Measurements from ENCODE around the gene TNS3.
A peak's percentile ranks its signal among the peaks of the same experiment; 100 is the strongest.

Gene TNS3

DNA sequence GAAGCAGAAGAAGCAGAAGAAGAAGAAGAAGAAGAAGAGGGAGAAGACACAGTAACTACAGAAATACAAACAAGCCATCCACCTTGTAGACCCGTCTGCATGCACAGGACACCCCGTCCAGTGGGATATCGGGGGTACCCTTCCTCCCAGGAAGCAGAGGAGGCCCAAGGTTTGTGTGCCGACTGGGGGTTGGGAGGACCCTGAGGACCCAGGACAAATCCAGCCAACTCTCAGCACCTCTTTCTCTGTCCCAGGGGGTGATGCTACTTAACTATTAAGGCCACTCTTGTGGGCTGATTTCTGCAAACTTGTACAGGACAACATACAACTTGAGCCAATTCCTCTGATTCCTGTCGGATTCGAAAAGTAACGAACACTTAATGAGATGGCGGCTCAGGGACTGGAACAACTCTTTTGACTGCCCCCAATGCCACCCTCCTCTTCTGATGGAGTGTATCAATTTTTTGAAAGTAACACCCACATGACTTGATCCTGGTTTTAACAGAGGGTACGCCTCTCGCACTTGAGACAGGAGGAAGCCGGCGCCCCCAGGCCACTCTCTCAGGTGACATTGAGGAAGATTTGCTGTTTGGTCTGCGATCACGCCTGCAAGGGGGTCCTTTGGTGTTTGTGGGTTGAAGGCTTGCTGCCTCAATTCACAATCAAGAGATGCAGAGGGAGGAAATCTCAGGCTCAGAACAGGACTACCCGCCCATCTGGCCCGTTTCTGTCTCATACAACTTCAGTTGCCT lies 192.6 kb downstream of the TNS3 start:
- DNase-seq (ENCODE audit: low read depth, low spot score), result no peak

DNA sequence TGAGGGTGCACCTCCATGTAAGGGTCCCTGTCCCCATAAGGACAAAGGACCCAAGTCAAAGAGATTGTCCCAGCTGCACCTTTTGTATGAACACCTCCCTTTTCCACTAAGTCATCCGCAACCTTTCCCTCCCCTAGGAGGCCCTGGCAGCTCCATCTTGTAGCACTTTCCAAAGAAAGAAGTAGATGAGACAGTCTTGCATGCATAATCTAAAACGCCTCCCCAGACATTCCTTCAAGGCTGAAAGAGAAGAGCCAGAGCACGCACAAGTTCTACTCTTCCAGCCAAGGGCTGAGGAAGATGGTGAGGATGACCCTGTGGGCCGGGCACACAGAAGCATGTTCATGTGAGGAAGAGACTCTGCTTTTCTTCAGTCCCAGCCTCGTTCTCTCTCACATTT lies 194.4 kb downstream of the TNS3 start:
- no peak for DNase-seq (ENCODE audit: low read depth, low spot score)

DNA sequence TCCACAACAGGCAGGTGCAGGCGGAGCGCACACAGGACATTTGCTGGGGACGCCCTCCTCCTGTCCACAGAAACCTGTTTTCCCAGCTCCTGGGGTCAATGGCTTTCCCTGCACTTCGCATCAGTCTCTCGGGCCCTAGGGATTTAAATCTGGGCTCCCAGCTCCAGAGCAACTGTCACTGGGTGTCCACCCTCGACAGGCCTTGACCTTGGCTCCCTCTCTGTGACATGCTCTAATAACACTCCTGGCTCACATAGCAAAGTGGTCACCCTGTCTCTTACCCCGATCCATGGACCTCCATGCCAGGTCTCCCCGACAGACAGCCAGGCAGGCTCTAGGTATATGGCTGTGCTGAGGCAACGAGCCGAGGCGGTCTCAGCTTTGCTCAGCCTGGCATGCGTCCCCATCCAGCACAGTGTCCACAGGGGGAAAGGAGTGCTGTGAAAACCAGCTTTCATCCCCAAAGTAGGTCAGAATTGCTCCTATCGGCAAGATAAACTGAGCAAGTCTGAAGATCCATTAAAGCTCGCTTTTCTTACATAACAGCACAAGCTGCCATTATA lies 195.6 kb downstream of the TNS3 start:
- DNase-seq (ENCODE audit: low read depth, low spot score), result no peak

DNA sequence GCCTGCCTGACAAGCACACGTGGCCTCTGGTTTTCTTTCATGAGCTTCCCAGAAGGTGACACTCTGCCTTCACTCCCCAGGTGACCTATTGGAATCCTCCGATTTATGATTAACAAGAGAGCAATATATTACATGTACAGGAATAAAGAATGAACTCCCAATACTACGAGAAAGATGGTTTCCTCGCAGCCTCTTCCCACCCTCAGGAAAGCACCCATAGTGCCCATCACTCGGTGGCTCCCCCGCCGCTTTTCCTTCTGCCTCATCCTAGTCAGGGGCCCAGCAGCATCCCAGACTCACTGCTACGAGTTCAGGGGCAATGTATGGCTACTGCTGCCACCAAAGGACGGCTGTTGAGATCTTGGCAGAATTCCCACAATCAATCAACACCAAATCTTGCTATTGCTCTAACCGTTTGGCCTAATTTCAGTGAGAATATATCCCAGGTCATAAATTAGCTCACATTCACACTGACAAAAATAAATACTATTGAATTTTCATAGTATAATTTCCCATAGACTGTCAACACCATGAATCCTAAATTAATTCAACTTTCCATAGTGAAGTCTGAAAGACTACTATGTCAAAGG lies 196.3 kb downstream of the TNS3 start:
- DNase-seq (ENCODE audit: low read depth, low spot score), result no peak

DNA sequence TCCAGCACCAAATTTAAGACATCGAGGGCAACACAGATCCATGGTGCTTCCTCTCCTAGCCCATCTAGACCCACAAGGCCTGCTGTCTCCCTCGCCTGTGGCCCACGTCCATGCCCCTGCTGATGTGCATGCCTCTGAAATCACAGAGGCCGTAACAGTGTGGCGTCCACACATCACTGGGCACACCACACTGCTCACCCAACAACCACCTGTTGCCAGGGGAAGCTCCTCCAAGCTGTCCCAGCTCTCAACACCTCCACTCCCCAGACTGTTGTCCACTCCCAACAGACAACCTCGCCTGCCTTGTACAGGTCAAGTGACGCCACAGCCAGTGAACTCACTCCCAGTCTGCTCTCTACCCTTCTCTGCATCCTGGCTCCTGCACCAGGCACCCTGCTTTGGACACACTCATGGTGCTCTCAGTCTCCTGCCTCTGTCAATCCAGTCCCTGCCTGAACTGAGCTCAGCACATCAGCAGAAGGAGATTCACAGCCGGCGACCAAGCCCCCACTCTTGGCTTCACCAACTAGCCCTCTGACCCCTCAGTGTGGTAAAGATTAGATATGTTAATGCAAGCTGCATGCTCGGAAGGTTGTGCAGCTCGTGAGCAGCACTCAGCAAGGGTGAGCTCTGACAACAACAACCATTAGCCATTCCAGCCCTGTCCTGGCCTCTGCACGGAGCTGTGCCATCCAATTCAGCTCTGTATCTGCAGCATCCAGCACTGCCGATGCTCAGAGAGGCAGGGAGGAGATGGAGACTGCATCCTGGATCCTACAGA lies 197.0 kb downstream of the TNS3 start:
- no peak for DNase-seq (ENCODE audit: low read depth, low spot score)

DNA sequence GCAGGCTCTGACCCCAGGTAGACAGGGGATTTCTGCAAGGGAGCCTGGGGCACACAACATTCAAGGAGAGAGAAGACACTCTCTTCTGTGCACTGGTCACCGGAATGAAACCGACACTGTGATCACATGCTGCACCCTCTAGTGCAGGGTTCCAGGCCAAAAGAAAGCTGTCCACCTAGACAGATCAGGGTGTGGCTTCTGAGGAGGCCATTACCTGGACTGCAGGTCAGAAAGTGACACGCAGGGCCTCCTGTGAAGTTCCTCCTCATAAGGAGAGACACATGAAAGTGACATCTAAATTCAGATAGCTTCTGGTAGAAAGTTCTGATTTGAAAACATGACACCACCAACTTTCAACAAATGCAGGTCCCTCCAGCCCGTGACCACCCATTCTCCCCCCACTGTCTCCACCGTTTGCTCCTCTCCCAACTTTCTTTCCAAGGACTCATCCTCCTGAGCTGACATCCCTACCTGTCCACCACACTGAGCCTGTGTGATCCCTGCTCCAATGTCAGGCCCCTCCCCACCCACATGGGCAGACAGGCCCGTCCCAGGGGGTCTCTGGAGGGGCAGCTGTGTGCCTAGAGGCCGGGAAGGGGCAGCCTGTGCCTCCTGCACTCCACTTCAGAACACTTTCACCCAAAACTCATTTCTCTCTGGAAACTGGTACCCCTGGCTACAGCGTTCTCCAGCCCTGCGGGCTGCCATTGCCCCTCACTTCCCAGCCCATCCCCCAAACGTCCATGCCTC lies 198.0 kb downstream of the TNS3 start:
- no peak for DNase-seq (ENCODE audit: low read depth, low spot score)

DNA sequence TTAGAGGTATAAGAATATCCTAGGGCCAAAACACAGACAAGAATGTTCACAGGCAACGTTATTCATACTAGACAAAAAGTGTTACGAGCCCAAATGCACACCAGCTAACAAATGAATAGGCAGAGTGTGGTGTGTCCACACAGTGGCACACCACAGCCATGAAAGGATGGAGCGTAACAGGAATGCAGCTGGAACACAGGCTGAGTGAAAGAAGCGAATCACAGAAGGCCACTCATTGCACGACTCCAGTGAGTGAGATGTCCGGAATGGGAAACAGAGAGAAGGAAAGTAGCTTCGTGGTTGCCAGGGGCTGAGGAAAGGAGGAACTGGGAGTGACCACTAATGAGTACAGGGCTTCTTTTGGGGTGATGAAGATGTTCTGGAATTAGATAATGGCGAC lies 198.8 kb downstream of the TNS3 start:
- DNase-seq (ENCODE audit: low read depth, low spot score), result no peak

DNA sequence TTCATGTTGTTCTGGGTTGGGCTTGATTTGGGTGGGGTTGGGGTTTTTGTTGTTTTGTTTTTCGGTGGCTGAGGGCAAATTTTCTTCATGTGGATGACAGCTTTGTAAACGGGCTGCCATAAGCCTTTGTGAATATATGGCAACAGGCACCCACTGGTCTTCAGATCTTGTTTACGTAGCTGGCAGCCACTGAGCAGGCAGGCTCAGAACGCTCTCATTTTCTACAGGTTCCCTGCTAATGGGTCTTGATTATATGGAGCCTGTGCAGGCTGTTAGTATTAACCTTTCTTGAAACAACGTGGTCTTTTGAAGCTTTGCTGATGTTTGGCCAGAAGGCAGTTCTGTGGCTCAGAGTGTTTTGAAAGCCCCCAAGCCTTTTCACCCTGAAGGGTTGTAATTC lies 199.7 kb downstream of the TNS3 start:
- DNase-seq (ENCODE audit: low read depth, low spot score), result peak; percentile 18

DNA sequence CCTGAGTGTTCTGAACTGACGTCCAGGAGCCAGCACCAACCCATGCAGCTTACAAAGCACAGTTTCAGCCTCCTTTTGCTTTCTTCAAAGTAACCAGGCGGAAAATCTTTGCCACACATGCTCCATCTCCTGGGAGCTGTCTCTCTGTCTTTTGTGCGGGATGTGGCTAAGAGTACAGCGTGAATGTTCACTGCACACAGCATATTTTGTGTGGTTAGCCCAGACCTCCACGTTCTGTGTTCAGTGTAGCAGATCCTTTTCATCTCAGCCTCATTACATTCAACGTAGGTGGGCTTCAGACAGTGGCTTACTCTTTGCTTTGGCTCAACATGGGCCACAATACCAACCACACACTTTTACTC lies 200.8 kb downstream of the TNS3 start:
- DNase-seq (ENCODE audit: low read depth, low spot score), result no peak

DNA sequence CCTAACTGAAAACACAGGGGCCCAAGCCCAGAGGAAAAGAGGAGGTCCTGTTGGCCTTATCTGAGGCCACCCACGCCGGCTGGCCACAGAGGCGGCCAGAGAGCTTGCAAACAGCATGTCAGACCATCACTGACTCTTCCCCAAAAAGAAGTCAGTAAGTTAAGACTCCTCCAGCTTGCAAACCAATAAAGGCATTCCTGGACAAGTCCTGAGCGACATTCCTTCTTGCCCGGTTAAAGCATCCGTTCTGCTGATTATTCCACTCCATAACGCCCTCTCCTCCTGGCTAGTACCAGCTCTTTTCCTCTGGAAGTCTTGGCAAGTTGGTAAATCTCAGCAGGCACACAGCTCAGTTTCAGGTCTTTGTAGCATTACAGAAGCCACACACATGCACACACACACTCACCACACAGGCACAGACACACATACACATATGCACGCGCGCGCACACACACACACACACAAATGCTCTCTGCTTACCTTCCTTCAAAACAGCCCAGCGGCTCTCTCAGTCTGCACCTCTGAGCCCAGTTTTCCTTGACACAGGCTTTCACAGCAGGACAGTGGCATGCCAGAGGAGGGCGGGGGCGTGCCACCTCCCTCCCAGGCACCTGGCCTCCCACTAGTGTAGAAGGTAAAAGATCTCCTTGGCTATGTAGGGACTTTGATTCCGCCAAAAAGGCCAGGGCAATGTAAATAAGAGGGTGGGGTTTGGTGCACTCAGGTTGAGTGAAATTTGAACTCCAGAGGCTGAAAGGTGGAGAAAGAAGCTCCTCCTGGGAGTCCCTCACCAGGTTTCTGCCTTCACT lies 201.4 kb downstream of the TNS3 start:
- peak; percentile 66 for DNase-seq (ENCODE audit: low read depth, low spot score)

DNA sequence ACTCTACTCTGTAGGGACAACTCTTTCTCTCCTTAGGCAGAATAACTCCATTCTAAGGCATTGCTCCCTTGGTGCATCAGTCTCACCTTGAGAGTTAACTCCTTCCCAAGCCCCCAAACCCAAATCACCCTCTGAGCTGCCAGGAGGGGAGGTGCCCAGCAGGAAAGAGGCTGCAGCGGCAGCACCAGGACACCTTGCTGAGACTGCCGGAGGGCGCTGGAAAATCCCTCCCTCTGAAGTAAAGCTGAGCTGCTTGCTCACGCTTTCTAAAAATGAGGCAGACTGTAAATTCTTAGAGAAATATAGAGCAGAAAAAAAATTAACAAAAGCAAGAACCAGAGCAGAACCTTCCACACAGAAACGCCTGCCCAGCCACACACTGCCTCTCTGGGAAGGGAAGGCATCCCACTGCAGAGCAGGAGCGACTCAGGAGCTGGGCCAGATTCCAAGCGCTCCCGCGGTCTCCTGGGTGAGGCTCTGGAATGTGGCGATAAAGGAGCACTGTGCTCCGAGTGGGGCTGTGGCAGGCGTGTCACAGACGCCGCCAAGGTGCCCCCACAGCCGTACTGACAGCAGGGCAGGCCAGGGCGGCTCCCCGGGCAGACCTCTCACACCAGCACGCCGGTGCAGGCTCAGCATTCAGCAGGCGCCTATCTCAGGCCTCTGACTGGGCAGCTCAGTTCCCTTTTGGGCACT lies 202.1 kb downstream of the TNS3 start:
- peak; percentile 80 for DNase-seq (ENCODE audit: low read depth, low spot score)

DNA sequence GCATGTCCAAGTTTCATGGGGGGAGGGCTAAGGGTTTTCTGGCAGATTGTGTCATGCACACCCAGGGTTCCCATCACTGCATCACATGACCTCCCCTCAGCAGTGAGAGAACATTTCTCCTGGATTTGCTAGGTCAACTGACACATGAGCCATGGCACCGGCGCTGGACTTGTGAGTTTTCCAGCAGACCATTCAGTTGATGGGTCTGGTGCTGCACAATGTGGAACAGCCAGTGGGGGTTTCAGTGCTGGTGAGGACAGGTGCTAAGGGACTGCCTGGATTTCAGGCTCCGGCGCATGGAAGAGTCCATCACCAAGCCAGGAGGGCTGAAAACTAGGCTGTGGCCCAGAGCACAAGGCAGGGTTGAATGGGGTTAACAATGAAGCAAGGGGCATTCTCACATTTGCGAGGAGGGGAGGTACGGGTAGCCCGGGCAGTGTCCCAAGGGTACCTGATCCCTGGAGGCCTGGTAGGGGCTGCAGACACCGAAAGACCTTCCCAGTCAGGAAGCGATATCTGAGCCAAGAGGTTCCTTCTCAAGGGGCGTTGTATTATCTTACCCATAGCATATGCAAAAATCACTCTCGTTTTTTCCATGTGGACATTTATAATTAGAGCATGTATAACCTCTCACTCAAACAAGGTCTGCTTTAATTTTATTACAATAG lies 203.0 kb downstream of the TNS3 start:
- no peak for DNase-seq (ENCODE audit: low read depth, low spot score)

DNA sequence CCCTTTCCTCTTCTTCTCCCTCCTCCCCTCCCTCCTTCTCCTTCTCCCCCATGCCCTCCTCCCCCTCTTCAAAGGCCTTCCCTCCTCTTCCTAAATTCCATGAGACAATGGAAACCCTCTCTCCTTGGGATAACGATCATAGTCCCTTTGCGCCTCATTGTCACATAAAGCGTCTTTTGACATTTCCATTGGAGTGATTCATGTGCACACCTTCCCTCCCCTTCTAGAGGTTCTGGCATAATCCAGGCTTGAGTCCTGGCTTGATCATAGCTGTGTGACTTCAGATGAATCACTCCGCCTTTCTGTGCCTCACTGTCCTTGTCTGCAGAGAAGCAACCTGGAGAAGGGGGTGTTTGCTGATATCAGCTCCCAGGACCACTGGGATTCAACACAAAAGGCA lies 204.2 kb downstream of the TNS3 start:
- no peak for DNase-seq (ENCODE audit: low read depth, low spot score)

DNA sequence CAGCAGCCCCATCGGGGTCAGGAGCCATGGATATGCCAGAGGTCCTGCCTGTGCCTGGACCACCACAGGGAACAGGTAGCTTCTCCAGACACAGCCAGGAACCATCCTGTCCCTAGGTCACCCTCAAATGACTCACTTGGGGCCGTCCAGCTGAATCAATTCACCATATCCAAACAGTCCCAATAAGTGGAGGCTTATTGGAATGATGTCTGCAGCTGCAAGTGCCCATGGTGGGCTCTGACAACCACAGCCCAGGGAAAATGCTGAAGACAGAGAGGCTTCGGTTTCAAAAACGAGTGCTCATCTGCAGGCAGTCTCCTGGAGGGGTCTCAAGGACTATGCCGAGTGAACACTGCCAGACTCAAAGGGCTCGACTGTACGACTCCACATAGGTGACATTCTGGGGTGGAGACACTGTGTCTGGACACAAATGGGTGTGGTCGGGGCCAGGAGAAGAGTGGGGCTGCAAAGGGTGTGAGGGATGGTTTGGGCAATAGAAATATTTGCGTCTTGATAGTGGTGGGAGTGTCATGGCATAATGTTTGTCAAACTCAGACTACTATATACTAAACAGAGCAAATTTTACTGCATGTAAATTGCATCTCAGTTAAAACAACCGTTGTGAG lies 204.8 kb downstream of the TNS3 start:
- no peak for DNase-seq (ENCODE audit: low read depth, low spot score)

DNA sequence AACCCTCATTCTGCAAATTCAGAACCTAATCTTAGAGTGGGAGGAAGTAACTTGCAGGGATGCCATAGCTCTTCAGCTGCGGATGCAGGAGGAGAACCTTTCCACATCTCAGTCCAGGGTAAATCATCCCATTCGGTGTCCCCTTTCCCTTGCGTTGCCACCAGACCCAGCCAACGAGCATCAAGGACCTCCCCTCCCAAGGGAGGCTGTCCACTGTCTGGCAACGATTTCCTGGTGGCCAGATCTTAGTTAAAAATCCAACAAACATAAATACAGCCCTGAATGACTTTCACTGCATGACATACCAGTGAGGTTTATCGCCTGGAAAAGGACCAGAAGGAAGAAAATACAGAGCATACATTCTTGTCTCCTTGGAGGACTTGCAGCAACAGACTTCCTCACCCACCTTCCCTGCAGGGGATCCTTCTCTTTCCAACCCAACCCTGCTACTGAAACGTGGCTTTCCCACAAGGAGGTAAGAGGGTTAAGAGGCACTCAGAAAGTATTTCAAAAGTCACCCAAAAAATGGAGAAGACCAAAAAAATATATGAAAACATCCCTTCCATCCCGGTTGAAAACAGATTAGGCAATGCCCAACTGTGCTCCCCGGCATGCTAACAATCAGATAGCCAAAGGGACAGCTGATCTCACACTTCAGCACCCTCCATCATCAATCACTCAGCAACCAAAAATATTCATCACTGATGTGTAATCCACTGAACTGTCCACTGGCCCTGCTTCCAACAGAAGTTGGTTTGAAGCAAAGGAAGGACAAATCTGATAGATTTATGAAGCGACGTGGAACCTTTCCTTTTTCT lies 206.6 kb downstream of the TNS3 start:
- DNase-seq (ENCODE audit: low read depth, low spot score), result no peak

DNA sequence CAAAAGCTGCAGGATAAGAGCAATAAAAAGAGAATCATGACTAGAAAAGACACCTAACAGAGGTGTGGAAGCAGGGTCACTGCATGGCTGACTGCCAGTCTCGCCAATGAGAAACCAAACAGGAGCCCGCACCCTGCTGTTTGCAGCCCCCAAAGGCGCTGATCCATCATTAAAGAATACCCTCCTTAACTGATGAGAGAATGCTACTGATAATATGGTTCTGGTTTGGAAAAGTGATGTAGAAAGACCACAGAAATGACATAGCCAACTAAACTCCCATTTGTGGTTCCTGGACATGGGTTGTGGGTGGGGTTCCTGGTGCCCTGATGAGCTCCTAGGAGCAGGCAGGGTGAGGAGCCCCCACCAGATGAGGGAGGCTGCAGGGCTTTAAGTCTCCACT lies 207.4 kb downstream of the TNS3 start:
- DNase-seq (ENCODE audit: low read depth, low spot score), result no peak

DNA sequence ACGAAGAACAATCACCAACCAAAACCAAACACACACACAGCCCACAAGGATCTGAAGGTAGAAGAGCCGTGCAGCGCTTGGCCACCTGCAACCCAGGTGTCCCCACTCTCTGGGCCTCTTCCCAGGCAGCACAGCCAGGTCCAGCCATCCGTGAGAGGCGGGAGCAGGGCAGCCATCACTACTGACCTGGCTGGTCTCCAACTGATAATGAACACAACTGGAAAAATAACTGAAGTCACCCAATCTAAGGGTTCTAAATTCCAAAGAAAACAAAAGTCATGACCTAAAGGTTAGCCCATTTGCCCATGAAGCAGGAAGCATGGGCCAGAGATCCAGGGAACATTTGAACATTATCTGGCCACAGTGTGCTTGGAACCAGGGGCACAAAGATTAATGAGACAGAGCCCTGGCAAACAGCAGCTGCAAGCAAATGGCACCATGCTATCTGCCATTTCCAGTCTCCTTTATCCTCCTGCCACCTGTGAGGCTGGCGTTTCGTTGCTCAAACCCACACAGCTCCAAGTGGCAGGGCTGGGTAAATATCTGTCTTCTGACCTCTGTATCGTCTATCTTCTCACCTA lies 207.9 kb downstream of the TNS3 start:
- no peak for DNase-seq (ENCODE audit: low read depth, low spot score)

DNA sequence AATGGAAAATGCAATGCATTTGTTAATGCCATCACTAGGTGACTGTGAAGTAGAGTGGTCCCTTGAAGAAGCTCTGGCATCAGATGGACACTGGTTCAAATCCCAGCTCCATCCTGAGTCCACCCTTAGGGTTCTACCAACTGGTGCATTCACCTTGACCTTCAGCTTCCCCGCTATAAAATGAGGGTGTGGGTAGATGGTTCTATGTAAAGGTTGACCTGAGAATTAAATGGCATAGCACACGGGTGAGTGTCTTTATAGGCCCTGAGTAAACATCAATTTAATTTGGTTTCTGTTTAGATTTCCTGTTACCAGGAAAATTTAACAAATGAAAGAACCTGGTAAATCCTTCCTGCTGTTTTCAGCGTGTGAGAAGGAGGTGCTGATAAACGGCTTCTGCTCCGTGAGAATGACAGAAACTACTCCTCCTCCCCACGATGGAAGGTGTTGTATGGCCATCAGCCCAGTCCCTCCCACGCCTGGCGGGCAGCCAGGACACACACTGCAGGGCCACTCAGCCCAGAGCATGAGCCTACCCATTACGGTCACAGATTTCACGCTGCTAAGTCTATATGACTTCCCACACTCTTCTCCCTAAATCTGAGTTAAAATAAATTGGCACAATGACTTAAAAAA lies 210.1 kb downstream of the TNS3 start:
- no peak for DNase-seq (ENCODE audit: low read depth, low spot score)

Measured in ELF-1 (cell line).